HG03469 (cell line): ENCODE results near the gene FREM2.

Experiments
- ATAC-seq: cut with Tn5 transposase; IDR thresholded peaks from one replicate; pipeline ENCODE4 v1.9.1; 2021; ENCODE audit warnings: mild to moderate bottlenecking, moderate library complexity, moderate number of reproducible peaks; ENCODE audit not compliant: unreplicated experiment

Gene FREM2

GRCh38 chr13:38821770-38822551 is 135.1 kb downstream of the FREM2 start:
- ATAC-seq = no peak

- ATAC-seq = peak; percentile 66
Measured at GRCh38 chr13:38824342-38824741, 137.5 kb downstream of the FREM2 start.

- ATAC-seq = no peak
Measured at GRCh38 chr13:38826182-38826813, 139.4 kb downstream of the FREM2 start.

- ATAC-seq = no peak
Measured at GRCh38 chr13:38830442-38831045, 143.7 kb downstream of the FREM2 start.

GRCh38 chr13:38844581-38844980 is 157.7 kb downstream of the FREM2 start:
- no peak for ATAC-seq

GRCh38 chr13:38848360-38848759 is 161.5 kb downstream of the FREM2 start:
- ATAC-seq = no peak

GRCh38 chr13:38849315-38849714 is 162.4 kb downstream of the FREM2 start:
- no peak for ATAC-seq

- ATAC-seq = peak; percentile 58
Measured at GRCh38 chr13:38850868-38851626, 164.2 kb downstream of the FREM2 start.

- no peak for ATAC-seq
Measured at GRCh38 chr13:38854226-38854625, 167.3 kb downstream of the FREM2 start.

GRCh38 chr13:38856065-38856464 is 169.2 kb downstream of the FREM2 start:
- ATAC-seq = no peak

GRCh38 chr13:38862443-38862842 is 175.6 kb downstream of the FREM2 start:
- ATAC-seq = no peak

GRCh38 chr13:38863536-38863935 is 176.7 kb downstream of the FREM2 start:
- ATAC-seq = no peak

GRCh38 chr13:38866649-38867048 is 179.8 kb downstream of the FREM2 start:
- ATAC-seq = no peak

- no peak for ATAC-seq
Measured at GRCh38 chr13:38868399-38868798, 181.5 kb downstream of the FREM2 start.

GRCh38 chr13:38868870-38869269 is 182.0 kb downstream of the FREM2 start:
- ATAC-seq = no peak

- ATAC-seq = no peak
Measured at GRCh38 chr13:38871275-38871674, 184.4 kb downstream of the FREM2 start.

- peak; percentile 71 for ATAC-seq
Measured at GRCh38 chr13:38872693-38873092, 185.8 kb downstream of the FREM2 start.

- no peak for ATAC-seq
Measured at GRCh38 chr13:38875186-38875875, 188.5 kb downstream of the FREM2 start.

- no peak for ATAC-seq
Measured at GRCh38 chr13:38879278-38879677, 192.4 kb downstream of the FREM2 start.

GRCh38 chr13:38879786-38880185 is 192.9 kb downstream of the FREM2 start:
- no peak for ATAC-seq

- no peak for ATAC-seq
Measured at GRCh38 chr13:38880397-38880796, 193.5 kb downstream of the FREM2 start.
